ENCODE data around the gene RAET1E. TPM values are rescaled to one million over a fixed set of nuclear protein-coding genes. Genes with fewer than 3 reads are reported as not detected.
"Not testable (repeated sequence)": the region's sequence is repeated elsewhere in the genome, so short reads cannot be mapped to it uniquely, and the experiment has no call there.

RAET1E gene
- total and polyA plus RNA-seq, 9 of the 15 experiments (the other 6 are each of a cell fraction or from before 2014, with no cell fraction given): not detected

- Histone ChIP-seq H3K9me3 (replicated peaks; ENCODE audit: control insufficient read depth, insufficient read depth, low read depth, low read length) (no peaks in the 10 kb centered on the region), H3K4me2 (ENCODE audit: insufficient read depth, low read length) (no peak overlapping the region), H3K79me2 (ENCODE audit: control insufficient read depth, insufficient read depth, low read length) (no peaks in the 10 kb centered on the region), H3K27ac (ENCODE audit: extremely low read depth, low read depth, low read length) (no peak overlapping the region), H3K9ac (ENCODE audit: insufficient read depth in 1 of 2, low read depth in 2 of 2, low read length in 2 of 2) (0 out of 4 replicates have a peak overlapping the region, but pooled peaks of 1 of the 2 experiments have one; percentile 54), H2AFZ (ENCODE audit: low read depth, low read length) (no peak overlapping the region), H3K9me1 (ENCODE audit: control insufficient read depth, insufficient read depth, low read length) (no peaks in the 10 kb centered on the region), H3K27me3 (ENCODE audit: control insufficient read depth in 2 of 2, insufficient read depth in 2 of 2, low read length in 2 of 2) (peaks cover 10 to 13% of the 10 kb centered on the region in 2 experiments; a peak in 3 of 5 replicates), H3K4me3 (no peak overlapping the region), H4K20me1 (replicated peaks; ENCODE audit: control insufficient read depth, insufficient read depth, low read length) (no peaks in the 10 kb centered on the region), H3K36me3 (ENCODE audit: control insufficient read depth, insufficient read depth, low read length) (no peaks in the 10 kb centered on the region), H3K4me1 (replicated peaks in 1 of 2; ENCODE audit: control insufficient read depth in 2 of 2, insufficient read depth in 2 of 2, low read length in 2 of 2) (peaks cover 0 to 4% of the 10 kb centered on the region in 2 experiments; a peak in 2 of 5 replicates)
- TF ChIP-seq SMARCE1 (IDR thresholded peaks at IDR 0.05) (no peak), SPI1 (IDR thresholded peaks at IDR 0.05; ENCODE audit: borderline replicate concordance, low read depth, low read length) (peak; percentile 89)
- CTCF ChIA-PET (ENCODE audit: low intra/inter-chr PET ratio): no interaction called here
- no peak for DNase-seq (ENCODE audit: extremely low read depth in 1 of 4, low spot score in 3 of 4)
- no TSS peak for BruUV-seq (replicated peaks)
- POLR2A ChIA-PET: interaction anchor here (0.6 to 1.3 kb wide), 2 partner anchors 9 to 58 kb away, joined by 4 read pairs; no protein-coding TSS in a partner anchor
- intact Hi-C loops (cut with micrococcal nuclease) (no loop called here), in situ Hi-C loops (cut with MboI) (no loop called here)
- WGBS (ENCODE audit: insufficient coverage, low coverage, missing lambda C conversion rate): 22% methylated on average over 6 of the region's 6 CpGs
- ATAC-seq: peak; percentile 36; the same call in 1 of the 3 replicates
- FAIRE-seq: no peak
Observed at GRCh38 chr6:149854532-149854931, 43.4 kb downstream of the RAET1E start.

- H3K9me3 ChIP-seq (replicated peaks; ENCODE audit: control insufficient read depth, insufficient read depth, low read depth, low read length); H4K20me1 ChIP-seq (replicated peaks; ENCODE audit: control insufficient read depth, insufficient read depth, low read length); H3K4me2 ChIP-seq (ENCODE audit: insufficient read depth, low read length); FAIRE-seq; H3K4me3 ChIP-seq; in situ Hi-C loops (cut with MboI); H3K79me2 ChIP-seq (ENCODE audit: control insufficient read depth, insufficient read depth, low read length); H3K27ac ChIP-seq (ENCODE audit: extremely low read depth, low read depth, low read length); H3K9me1 ChIP-seq (ENCODE audit: control insufficient read depth, insufficient read depth, low read length); BruUV-seq (replicated peaks); intact Hi-C loops (cut with micrococcal nuclease); H2AFZ ChIP-seq (ENCODE audit: low read depth, low read length); H3K4me1 ChIP-seq (replicated peaks in 1 of 2; ENCODE audit: control insufficient read depth in 2 of 2, insufficient read depth in 2 of 2, low read length in 2 of 2); CTCF ChIA-PET (ENCODE audit: low intra/inter-chr PET ratio); H3K36me3 ChIP-seq (ENCODE audit: control insufficient read depth, insufficient read depth, low read length); ATAC-seq; DNase-seq (ENCODE audit: extremely low read depth in 1 of 4, low spot score in 3 of 4); H3K9ac ChIP-seq (ENCODE audit: insufficient read depth in 1 of 2, low read depth in 2 of 2, low read length in 2 of 2): not testable (repeated sequence)
- WGBS (ENCODE audit: insufficient coverage, low coverage, missing lambda C conversion rate): 17% methylated on average over 4 of the region's 4 CpGs
- POLR2A ChIA-PET: interaction anchor here (1.3 kb wide), 1 partner anchor 8 kb away, joined by 4 read pairs; no protein-coding TSS in a partner anchor
- H3K27me3 ChIP-seq (ENCODE audit: control insufficient read depth in 2 of 2, insufficient read depth in 2 of 2, low read length in 2 of 2): peaks cover 10 to 13% of the 10 kb centered on the region in 2 experiments; a peak in 3 of 5 replicates
Observed at GRCh38 chr6:149854017-149854416, 43.9 kb downstream of the RAET1E start.

Data from K562 (cell line).